Caco-2 (cell line): Measurements from ENCODE around the gene TRIM59. TPM values are rescaled to one million over a fixed set of nuclear protein-coding genes. Genes with fewer than 3 reads are reported as not detected.

Source experiments
- BruUV-seq: library from RNA; stranded (reverse); fragments of 400-500 nt; replicated peaks from 2 replicates; lab custom pipeline; 2021; lab: Mats Ljungman, UMichigan
- CTCF ChIA-PET: fragments of 300-600 bp; sonication (Branson Sonifier 250); formaldehyde crosslinking; loops from one replicate; lab custom pipeline; 2022; ENCODE audit warnings: antibody characterized with exemption; lab: Charles Lee
- POLR2A ChIA-PET: fragments of 300-600 bp; sonication (Branson Sonifier 250); formaldehyde crosslinking; loops from one replicate; lab custom pipeline; 2022; ENCODE audit warnings: antibody characterized with exemption; lab: Charles Lee
- DNase-seq, 2 experiments: peaks; one replicate each; pipeline versions ENCODE4 v3.0.0 to v3.0.0-alpha.2; 2020 to 2022
- H3K27me3 ChIP-seq: replicated peaks from 2 replicates; pipeline ENCODE4 v1.6.0; 2011; ENCODE audit warnings: low read length; ENCODE audit not compliant: control insufficient read depth, insufficient read depth
- H3K36me3 ChIP-seq: 2 replicates; pipeline ENCODE4 v1.5.1; 2011; ENCODE audit warnings: low read length; ENCODE audit not compliant: control insufficient read depth, insufficient read depth
- H3K4me1 ChIP-seq: fragments of 250-450 bp; sonication (Bioruptor Pico); 2 replicates; pipeline ENCODE4 v1.5.1; 2020; ENCODE audit warnings: mild to moderate bottlenecking
- H3K4me3 ChIP-seq: 2 replicates; pipeline ENCODE4 v1.5.1; 2011; ENCODE audit warnings: low read depth, mild to moderate bottlenecking, control low read depth, low read length
- H3K9me3 ChIP-seq: fragments of 250-450 bp; sonication (Bioruptor Pico); 2 replicates; pipeline ENCODE4 v1.5.1; 2020; ENCODE audit warnings: mild to moderate bottlenecking, moderate library complexity
- H3K27ac Mint-ChIP-seq: one replicate; pipeline ENCODE4 v1.8.0; 2022; ENCODE audit warnings: mixed read lengths; ENCODE audit not compliant: unreplicated experiment
- H3K27me3 Mint-ChIP-seq: one replicate; pipeline ENCODE4 v1.8.0; 2022; ENCODE audit warnings: mixed read lengths; ENCODE audit not compliant: insufficient read depth, unreplicated experiment
- H3K36me3 Mint-ChIP-seq: one replicate; pipeline ENCODE4 v1.8.0; 2022; ENCODE audit warnings: mild to moderate bottlenecking, mixed read lengths; ENCODE audit not compliant: insufficient read depth, unreplicated experiment
- H3K4me1 Mint-ChIP-seq: one replicate; pipeline ENCODE4 v1.8.0; 2022; ENCODE audit warnings: low read depth, mixed read lengths; ENCODE audit not compliant: unreplicated experiment
- H3K4me3 Mint-ChIP-seq: one replicate; pipeline ENCODE4 v1.8.0; 2022; ENCODE audit warnings: mild to moderate bottlenecking, moderate library complexity, mixed read lengths; ENCODE audit not compliant: unreplicated experiment
- H3K9me3 Mint-ChIP-seq: one replicate; pipeline ENCODE4 v1.8.0; 2022; ENCODE audit warnings: mixed read lengths; ENCODE audit not compliant: unreplicated experiment
- intact Hi-C: fragments of 100-400 bp; cut with micrococcal nuclease; formaldehyde crosslinking; loops from one replicate; pipeline ENCODE4 v1.10.0; 2022; ENCODE audit not compliant: unreplicated experiment
- total RNA-seq: library from RNA; stranded (reverse); gene quantifications from 2 replicates; pipeline ENCODE4 v1.2.3, GENCODE V29; 2022
- TF ChIP-seq, protein P1 (sequence below), 2 experiments: fragments of 200-600 bp in 1 of 2; IDR thresholded peaks; 1 replicate in 1 of 2; 2 replicates in 1 of 2; pipeline versions ENCODE4 v1.5.1 to v1.8.0; 2011 to 2022; ENCODE audit warnings: antibody characterized with exemption in 1 of 2, control low read depth in 1 of 2, inconsistent platforms in 1 of 2, low read depth in 1 of 2, low read length in 1 of 2, mild to moderate bottlenecking in 1 of 2, moderate library complexity in 1 of 2; ENCODE audit not compliant: insufficient read depth in 1 of 2, severe bottlenecking in 1 of 2, unreplicated experiment in 1 of 2

The TRIM59 gene
- total RNA-seq, 1 experiment from 2014 or later = 4.5 TPM

GRCh38 chr3:160477750-160478149, 28.2 kb upstream of the TRIM59 start:
- Mint-ChIP-seq H3K27ac (no peak overlapping the region), H3K4me3 (no peak overlapping the region), H3K4me1 (no peaks in the 10 kb centered on the region), H3K27me3 (peaks cover 3% of the 10 kb centered on the region), H3K9me3 (no peaks in the 10 kb centered on the region), H3K36me3 (no peaks in the 10 kb centered on the region)
- POLR2A ChIA-PET = no interaction called here
- CTCF ChIA-PET = no interaction called here
- no peaks in the 10 kb centered on the region for H3K9me3 ChIP-seq
- TF ChIP-seq, protein P1, sequence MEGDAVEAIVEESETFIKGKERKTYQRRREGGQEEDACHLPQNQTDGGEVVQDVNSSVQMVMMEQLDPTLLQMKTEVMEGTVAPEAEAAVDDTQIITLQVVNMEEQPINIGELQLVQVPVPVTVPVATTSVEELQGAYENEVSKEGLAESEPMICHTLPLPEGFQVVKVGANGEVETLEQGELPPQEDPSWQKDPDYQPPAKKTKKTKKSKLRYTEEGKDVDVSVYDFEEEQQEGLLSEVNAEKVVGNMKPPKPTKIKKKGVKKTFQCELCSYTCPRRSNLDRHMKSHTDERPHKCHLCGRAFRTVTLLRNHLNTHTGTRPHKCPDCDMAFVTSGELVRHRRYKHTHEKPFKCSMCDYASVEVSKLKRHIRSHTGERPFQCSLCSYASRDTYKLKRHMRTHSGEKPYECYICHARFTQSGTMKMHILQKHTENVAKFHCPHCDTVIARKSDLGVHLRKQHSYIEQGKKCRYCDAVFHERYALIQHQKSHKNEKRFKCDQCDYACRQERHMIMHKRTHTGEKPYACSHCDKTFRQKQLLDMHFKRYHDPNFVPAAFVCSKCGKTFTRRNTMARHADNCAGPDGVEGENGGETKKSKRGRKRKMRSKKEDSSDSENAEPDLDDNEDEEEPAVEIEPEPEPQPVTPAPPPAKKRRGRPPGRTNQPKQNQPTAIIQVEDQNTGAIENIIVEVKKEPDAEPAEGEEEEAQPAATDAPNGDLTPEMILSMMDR (IDR thresholded peaks at IDR 0.05; ENCODE audit: insufficient read depth in 1 of 2, low read depth in 1 of 2, low read length in 1 of 2, severe bottlenecking in 1 of 2, unreplicated experiment in 1 of 2) = no peak
- intact Hi-C loops = no loop called here
- H3K4me3 ChIP-seq = no peak overlapping the region
- DNase-seq = no peak
- no TSS peak for BruUV-seq
- H3K27me3 ChIP-seq = no peaks in the 10 kb centered on the region
- H3K36me3 ChIP-seq = no peaks in the 10 kb centered on the region
- H3K4me1 ChIP-seq = no peaks in the 10 kb centered on the region

GRCh38 chr3:160475884-160476283, 26.3 kb upstream of the TRIM59 start:
- intact Hi-C loops = no loop called here
- Histone ChIP-seq H3K9me3 (peaks cover 3% of the 10 kb centered on the region), H3K4me3 (no peak overlapping the region), H3K27me3 (no peaks in the 10 kb centered on the region), H3K4me1 (no peaks in the 10 kb centered on the region), H3K36me3 (no peaks in the 10 kb centered on the region)
- CTCF ChIA-PET = no interaction called here
- DNase-seq = no peak
- Mint-ChIP-seq H3K36me3 (no peaks in the 10 kb centered on the region), H3K27ac (no peak overlapping the region), H3K4me1 (no peaks in the 10 kb centered on the region), H3K4me3 (no peak overlapping the region), H3K9me3 (no peaks in the 10 kb centered on the region), H3K27me3 (peaks cover 3% of the 10 kb centered on the region)
- TF ChIP-seq, protein P1 (IDR thresholded peaks at IDR 0.05; ENCODE audit: insufficient read depth in 1 of 2, low read depth in 1 of 2, low read length in 1 of 2, severe bottlenecking in 1 of 2, unreplicated experiment in 1 of 2) = no peak
- no TSS peak for BruUV-seq
- POLR2A ChIA-PET = no interaction called here

DNA sequence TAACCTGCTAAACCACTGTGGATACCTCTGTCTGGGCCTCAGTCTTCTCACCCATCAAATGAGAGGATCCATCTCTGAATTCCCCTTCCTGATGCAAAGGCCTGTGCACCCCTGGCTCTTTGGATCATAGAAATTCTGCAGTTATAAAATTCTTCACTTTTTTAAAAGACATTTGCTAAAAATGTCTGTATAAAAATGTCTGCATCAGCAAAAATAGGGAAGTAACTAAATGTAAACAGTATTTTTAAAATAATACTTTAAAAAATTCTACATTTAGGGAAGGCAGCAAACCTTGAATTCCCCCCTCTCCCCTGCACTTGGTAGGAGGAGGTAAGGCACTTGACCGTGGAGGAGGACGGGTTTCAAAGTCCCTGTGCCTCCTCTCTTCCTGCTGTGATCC, 25.6 kb upstream of the TRIM59 start:
- no TSS peak for BruUV-seq
- Mint-ChIP-seq H3K4me3 (no peak overlapping the region), H3K36me3 (no peaks in the 10 kb centered on the region), H3K9me3 (peaks cover under 1% of the 10 kb centered on the region), H3K27ac (no peak overlapping the region), H3K27me3 (peaks cover 3% of the 10 kb centered on the region), H3K4me1 (no peaks in the 10 kb centered on the region)
- ChIA-PET POLR2A (no interaction called here), CTCF (no interaction called here)
- intact Hi-C loops = no loop called here
- peaks cover 10% of the 10 kb centered on the region for H3K9me3 ChIP-seq
- no peaks in the 10 kb centered on the region for H3K4me1 ChIP-seq
- no peak for DNase-seq
- no peaks in the 10 kb centered on the region for H3K27me3 ChIP-seq
- no peak overlapping the region for H3K4me3 ChIP-seq
- TF ChIP-seq, protein P1 (IDR thresholded peaks at IDR 0.05; ENCODE audit: insufficient read depth in 1 of 2, low read depth in 1 of 2, low read length in 1 of 2, severe bottlenecking in 1 of 2, unreplicated experiment in 1 of 2) = no peak
- no peaks in the 10 kb centered on the region for H3K36me3 ChIP-seq
